ENCODE data around the gene F12. TPM values are rescaled to one million over a fixed set of nuclear protein-coding genes. Genes with fewer than 3 reads are reported as not detected.
A peak's percentile ranks its signal among the peaks of the same experiment; 100 is the strongest.

The F12 gene
- total and polyA plus RNA-seq, 2 of the 8 experiments (the other 6 are each of a cell fraction or from before 2014, with no cell fraction given) = 6.5 to 7.8 TPM

DNA sequence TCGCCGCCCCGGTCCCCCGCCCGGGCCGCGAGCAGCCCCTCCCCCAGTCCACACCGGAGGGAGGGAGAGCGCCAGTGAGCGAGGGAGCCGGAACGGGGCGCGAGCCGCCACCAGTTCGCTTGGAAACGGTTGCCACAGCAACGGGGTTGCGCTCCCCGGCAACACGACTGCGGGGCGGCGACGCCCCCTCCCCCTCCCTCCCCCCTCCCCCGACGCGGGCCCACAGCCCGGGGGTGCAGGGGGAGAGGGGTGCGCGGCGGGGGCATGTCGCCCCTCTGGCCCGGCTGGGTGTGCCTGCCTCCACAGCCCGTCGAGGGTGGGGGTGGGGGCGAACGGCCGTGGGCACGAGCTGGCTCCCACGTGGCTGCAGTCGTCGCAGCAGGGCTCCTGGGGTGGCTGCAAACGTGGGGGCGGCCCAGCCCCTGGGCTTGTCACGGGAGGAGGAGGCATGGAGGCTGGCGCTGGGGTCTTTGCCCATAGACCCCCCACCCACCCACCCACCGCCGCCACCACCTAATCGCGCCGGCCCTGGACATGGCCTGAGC is 37.8 kb upstream of the F12 start:
- Histone ChIP-seq H3K4me3 (ENCODE audit: extremely low read depth in 1 of 4, insufficient read depth in 2 of 4, low read depth in 3 of 4, low read length in 4 of 4) (peak overlapping the region; percentile 46 to 74 (median 64)), H3K79me1 (ENCODE audit: low read depth, low read length) (no peaks in the 10 kb centered on the region; the same call in none of the 2 replicates), H3K56ac (replicated peaks; ENCODE audit: insufficient read length, low read depth, low read length) (no peak overlapping the region), H2AFZ (ENCODE audit: low read length) (no peak overlapping the region), H3K23ac (ENCODE audit: insufficient read length) (no peak overlapping the region), H2BK120ac (replicated peaks; ENCODE audit: low read depth, low read length) (no peak overlapping the region), H2AK5ac (ENCODE audit: low read depth, low read length) (no peak overlapping the region), H3K18ac (ENCODE audit: extremely low read depth, low read length) (peak overlapping the region; percentile 93), H3K27me3 (replicated peaks in 1 of 4; ENCODE audit: control insufficient read depth in 3 of 4, extremely low read depth in 1 of 4, insufficient read depth in 3 of 4, low read length in 3 of 4) (peaks cover 0 to 18% (median 5%) of the 10 kb centered on the region in 4 experiments; a peak in 5 of 7 replicates), H3K36me3 (ENCODE audit: control insufficient read depth in 2 of 4, insufficient read depth in 4 of 4, low read length in 3 of 4) (peaks cover 0 to 2% (median 0%) of the 10 kb centered on the region in 4 experiments; a peak in 1 of 8 replicates), H3K4ac (replicated peaks; ENCODE audit: insufficient read length, low read depth, low read length) (peak overlapping the region; percentile 44), H2BK15ac (ENCODE audit: low read length) (no peak overlapping the region), H3K79me2 (ENCODE audit: control insufficient read depth in 1 of 2, insufficient read depth in 2 of 2, low read length in 2 of 2) (no peaks in the 10 kb centered on the region), H3K23me2 (ENCODE audit: low read depth, low read length) (peaks cover 9% of the 10 kb centered on the region), H2BK12ac (ENCODE audit: low read depth, low read length) (peak overlapping the region; percentile 20; the same call in 1 of the 2 replicates), H2BK20ac (ENCODE audit: low read length) (no peak overlapping the region), H3K27ac (ENCODE audit: low read depth, low read length) (0 out of 2 replicates have a peak overlapping the region, but pooled peaks have one; percentile 54), H3K9me3 (ENCODE audit: insufficient read depth in 2 of 2, low read depth in 1 of 2, low read length in 1 of 2) (no peaks in the 10 kb centered on the region), H3K14ac (ENCODE audit: insufficient read length) (no peak overlapping the region), H3K4me1 (replicated peaks in 1 of 4; ENCODE audit: control insufficient read depth in 3 of 4, insufficient read depth in 4 of 4, low read length in 3 of 4) (peaks cover 0 to 30% (median 15%) of the 10 kb centered on the region in 4 experiments; a peak in 6 of 7 replicates), H4K20me1 (replicated peaks in 1 of 2; ENCODE audit: control insufficient read depth in 1 of 2, insufficient read depth in 2 of 2, low read length in 2 of 2) (peaks cover 0 to 7% of the 10 kb centered on the region in 2 experiments), H3K9ac (replicated peaks in 1 of 4; ENCODE audit: extremely low read depth in 1 of 4, low read depth in 3 of 4, low read length in 3 of 4) (peak overlapping the region in 2 of 4 experiments; percentile 74 to 76; a peak in 2 of 7 replicates), H2BK5ac (ENCODE audit: low read depth, low read length) (peak overlapping the region; percentile 68; the same call in 1 of the 2 replicates), H4K91ac (replicated peaks; ENCODE audit: insufficient read length, low read length) (peak overlapping the region; percentile 57), H3K4me2 (ENCODE audit: insufficient read depth in 1 of 2, low read depth in 2 of 2, low read length in 2 of 2) (peak overlapping the region; percentile 89 to 93), H4K8ac (ENCODE audit: extremely low read depth, insufficient read depth, low read length) (peak overlapping the region; percentile 87), H4K5ac (ENCODE audit: insufficient read length, low read depth, low read length) (peak overlapping the region; percentile 93)
- WGBS, 2 experiments (ENCODE audit: extremely low coverage in 1 of 2, insufficient coverage in 1 of 2, insufficient read length in 1 of 2, insufficient replicate concordance in 2 of 2, low coverage in 1 of 2, low lambda C conversion rate in 2 of 2, missing lambda C conversion rate in 1 of 2) = 0% methylated on average over 1 of the region's 52 CpGs; no CpG with 5 or more reads in 1 of the 2 experiments
- POLR2A ChIA-PET (ENCODE audit: partially characterized antibody) = interaction anchor here (0.7 to 67.5 kb wide), 16 partner anchors 22 to 136 kb away, joined by 3 to 3349 read pairs (median 4); partner anchors contain the start of genes DBN1, DOK3, GRK6 and MXD3
- FAIRE-seq (no peak), DNase-seq (ENCODE audit: low read depth in 1 of 2, low spot score in 2 of 2) (peak in 1 of 2 experiments; percentile 82)
- CTCF ChIA-PET (ENCODE audit: partially characterized antibody) = interaction anchor here (0.8 to 23.6 kb wide), 13 partner anchors 10 to 139 kb away, joined by 3 to 430 read pairs (median 8); partner anchors contain the start of genes F12, PDLIM7, PFN3 and SLC34A1
- TF ChIP-seq POLR2AphosphoS5 (IDR thresholded peaks at IDR 0.05; ENCODE audit: low read depth, low read length) = 0 out of 2 replicates have a peak, but pooled peaks have one; percentile 64
- no peak for TF ChIP-seq JUN (IDR thresholded peaks at IDR 0.05; ENCODE audit: low read depth, low read length)
- TF ChIP-seq KDM4A (IDR thresholded peaks at IDR 0.05; ENCODE audit: low read depth, low read length, severe bottlenecking) = peak; percentile 37
- no peak for TF ChIP-seq CHD1 (IDR thresholded peaks at IDR 0.05; ENCODE audit: low read depth, low read length)
- 0 out of 4 replicates have a peak, but pooled peaks of 1 of the 2 experiments have one; percentile 5 for TF ChIP-seq HDAC2 (IDR thresholded peaks at IDR 0.05; ENCODE audit: borderline replicate concordance in 1 of 2, low read depth in 2 of 2, low read length in 2 of 2)
- no peak for TF ChIP-seq RAD21 (IDR thresholded peaks at IDR 0.05 in 1 of 2, conservative IDR thresholded peaks at IDR 0.05 in 1 of 2; ENCODE audit: low read depth in 2 of 2, low read length in 2 of 2)
- TF ChIP-seq, protein P1, sequence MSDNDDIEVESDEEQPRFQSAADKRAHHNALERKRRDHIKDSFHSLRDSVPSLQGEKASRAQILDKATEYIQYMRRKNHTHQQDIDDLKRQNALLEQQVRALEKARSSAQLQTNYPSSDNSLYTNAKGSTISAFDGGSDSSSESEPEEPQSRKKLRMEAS (IDR thresholded peaks at IDR 0.05) = peak; percentile 67; the same call in 1 of the 2 replicates
- peak; percentile 15; the same call in 1 of the 2 replicates for TF ChIP-seq EGR1 (IDR thresholded peaks at IDR 0.05; ENCODE audit: borderline replicate concordance, low read depth, low read length)
